Stimulated activated CD4-positive, alpha-beta T cell treated with anti-CD3 and anti-CD28 coated beads, Interleukin-4, amount 100 ng/mL, for 1 hour (primary cell): ENCODE data around the gene USP53.
"Not testable (repeated sequence)": the region's sequence is repeated elsewhere in the genome, so short reads cannot be mapped to it uniquely, and the experiment has no call there.

Source experiments
- DNase-seq: peaks from one replicate; pipeline ENCODE4 v3.0.0-alpha.2; 2020

The USP53 gene

GRCh38 chr4:119229908-119230687, 17.6 kb downstream of the USP53 start:
- DNase-seq: no peak

- no peak for DNase-seq
These were observed 19.0 kb downstream of the USP53 start for GRCh38 chr4:119231491-119231890.

GRCh38 chr4:119232286-119232685, 19.8 kb downstream of the USP53 start:
- no peak for DNase-seq

GRCh38 chr4:119233191-119233590, 20.7 kb downstream of the USP53 start:
- DNase-seq: no peak

- no peak for DNase-seq
These were observed 21.2 kb downstream of the USP53 start for GRCh38 chr4:119233750-119234149.

- no peak for DNase-seq
These were observed 24.7 kb downstream of the USP53 start for GRCh38 chr4:119237201-119237600.

GRCh38 chr4:119237642-119238041, 25.1 kb downstream of the USP53 start:
- DNase-seq: no peak

GRCh38 chr4:119238068-119238722, 25.7 kb downstream of the USP53 start:
- no peak for DNase-seq

GRCh38 chr4:119240128-119240527, 27.6 kb downstream of the USP53 start:
- no peak for DNase-seq

- DNase-seq: no peak
These were observed 28.1 kb downstream of the USP53 start for GRCh38 chr4:119240568-119240967.

GRCh38 chr4:119242417-119242816, 29.9 kb downstream of the USP53 start:
- no peak for DNase-seq

- no peak for DNase-seq
These were observed 31.4 kb downstream of the USP53 start for GRCh38 chr4:119243868-119244267.

GRCh38 chr4:119244344-119244743, 31.8 kb downstream of the USP53 start:
- DNase-seq: no peak

GRCh38 chr4:119244832-119245231, 32.3 kb downstream of the USP53 start:
- DNase-seq: no peak

- no peak for DNase-seq
These were observed 33.7 kb downstream of the USP53 start for GRCh38 chr4:119246177-119246733.

GRCh38 chr4:119251037-119251436, 38.5 kb downstream of the USP53 start:
- DNase-seq: not testable (repeated sequence)

- not testable (repeated sequence) for DNase-seq
These were observed 42.7 kb downstream of the USP53 start for GRCh38 chr4:119255223-119255622.

- DNase-seq: no peak
These were observed 48.0 kb downstream of the USP53 start for GRCh38 chr4:119260528-119260927.

GRCh38 chr4:119261986-119262385, 49.5 kb downstream of the USP53 start:
- no peak for DNase-seq

GRCh38 chr4:119264743-119265142, 52.2 kb downstream of the USP53 start:
- DNase-seq: no peak

- no peak for DNase-seq
These were observed 53.6 kb downstream of the USP53 start for GRCh38 chr4:119266153-119266552.

- no peak for DNase-seq
These were observed 56.0 kb downstream of the USP53 start for GRCh38 chr4:119268466-119268865.

- DNase-seq: no peak
These were observed 59.0 kb downstream of the USP53 start for GRCh38 chr4:119271361-119272085.
